Endodermal cell (in vitro differentiated cells): ENCODE data around the gene PPARG. TPM values are rescaled to one million over a fixed set of nuclear protein-coding genes. Genes with fewer than 3 reads are reported as not detected.

ENCODE experiments used
- DNase-seq: peaks from one replicate; pipeline ENCODE4 v3.0.0-alpha.2; 2017
- H3K27ac ChIP-seq: 2 replicates; pipeline ENCODE4 v1.5.1; 2013; ENCODE audit warnings: mild to moderate bottlenecking, low read depth, low read length, moderate library complexity
- H3K27me3 ChIP-seq: 2 replicates; pipeline ENCODE4 v1.6.1; 2013; ENCODE audit warnings: mild to moderate bottlenecking, low read length, moderate library complexity; ENCODE audit not compliant: insufficient read depth, control insufficient read depth, poor library complexity, severe bottlenecking
- H3K36me3 ChIP-seq: 2 replicates; pipeline ENCODE4 v1.7.0; 2013; ENCODE audit warnings: mild to moderate bottlenecking, low read length, moderate library complexity; ENCODE audit not compliant: control insufficient read depth, insufficient read depth
- H3K4me1 ChIP-seq: one replicate; pipeline ENCODE4 v1.7.0; 2013; ENCODE audit warnings: low read length; ENCODE audit not compliant: control insufficient read depth, insufficient read depth
- H3K4me3 ChIP-seq: 2 replicates; pipeline ENCODE4 v1.5.1; 2013; ENCODE audit warnings: mild to moderate bottlenecking, low read length, moderate library complexity
- H3K9ac ChIP-seq: 2 replicates; pipeline ENCODE4 v1.6.1; 2013; ENCODE audit warnings: mild to moderate bottlenecking, low read length, moderate library complexity; ENCODE audit not compliant: poor library complexity, severe bottlenecking; ENCODE audit errors: extremely low read depth
- H3K9me3 ChIP-seq: 2 replicates; pipeline ENCODE4 v1.6.1; 2013; ENCODE audit warnings: mild to moderate bottlenecking, low read length, moderate library complexity; ENCODE audit not compliant: control insufficient read depth
- H3K27ac Mint-ChIP-seq: 2 replicates; pipeline ENCODE4 v1.8.0; 2020; ENCODE audit warnings: mixed read lengths
- H3K27me3 Mint-ChIP-seq: 2 replicates; pipeline ENCODE4 v1.8.0; 2021; ENCODE audit warnings: mild to moderate bottlenecking, mixed read lengths; ENCODE audit not compliant: insufficient read depth
- H3K36me3 Mint-ChIP-seq: 2 replicates; pipeline ENCODE4 v1.8.0; 2020; ENCODE audit warnings: low read depth, mixed read lengths
- H3K4me1 Mint-ChIP-seq: 2 replicates; pipeline ENCODE4 v1.8.0; 2020; ENCODE audit warnings: mixed read lengths
- H3K4me3 Mint-ChIP-seq: 2 replicates; pipeline ENCODE4 v1.8.0; 2020; ENCODE audit warnings: mild to moderate bottlenecking, moderate library complexity, mixed read lengths
- H3K9me3 Mint-ChIP-seq: 2 replicates; pipeline ENCODE4 v1.8.0; 2020; ENCODE audit warnings: mild to moderate bottlenecking, mixed read lengths
- CTCF ChIP-seq: fragments of 200-600 bp; sonication (generic); conservative IDR thresholded peaks from 2 replicates; pipeline ENCODE4 v1.5.0; 2021; ENCODE audit warnings: antibody characterized with exemption, mild to moderate bottlenecking
- WGBS, 2 experiments: methylation state at CpG; one replicate each; pipeline versions ENCODE4 v1.1.5 to v1.1.7; 2013; ENCODE audit warnings: missing lambda C conversion rate in 2 of 2, mixed read lengths in 1 of 2; ENCODE audit not compliant: insufficient coverage in 1 of 2, insufficient read length in 1 of 2; 5-methylcytosine and 5-hydroxymethylcytosine counted together
- total RNA-seq, 2 donors: library from RNA; stranded (reverse); fragmentation: NEBNext Ultra II Directional in 1 of 2; extraction: Animal tissue kit (Norgen Biotek cat#: 25700) in 1 of 2; gene quantifications; 2 replicates in 1 of 2; 3 replicates in 1 of 2; pipeline ENCODE4 v1.2.1, GENCODE V29; 2021

PPARG gene
- total RNA-seq, 2 donors from 2014 or later: 3.8 to 4.5 TPM

GRCh38 chr3:12278566-12278965, 10.3 kb upstream of the PPARG start:
- no peak overlapping the region for H3K9ac ChIP-seq
- 94 to 100% methylated on average over 2 to 3 of the region's 3 CpGs for WGBS, 2 experiments

GRCh38 chr3:12279591-12280326, 9.1 kb upstream of the PPARG start:
- Histone ChIP-seq H3K4me3 (no peak overlapping the region), H3K9me3 (no peaks in the 10 kb centered on the region), H3K27ac (no peak overlapping the region), H3K4me1 (no peaks in the 10 kb centered on the region), H3K27me3 (peaks cover 8% of the 10 kb centered on the region), H3K9ac (no peak overlapping the region), H3K36me3 (no peaks in the 10 kb centered on the region)
- no peak overlapping the region for H3K4me3 Mint-ChIP-seq
- DNase-seq: no peak
- no peaks in the 10 kb centered on the region for H3K4me1 Mint-ChIP-seq
- WGBS, 2 experiments: 94 to 95% methylated on average over 4 to 10 of the region's 10 CpGs
- no peaks in the 10 kb centered on the region for H3K36me3 Mint-ChIP-seq
- H3K27me3 Mint-ChIP-seq: peaks cover 3% of the 10 kb centered on the region
- no peak overlapping the region for H3K27ac Mint-ChIP-seq
- TF ChIP-seq CTCF: no peak
- no peaks in the 10 kb centered on the region for H3K9me3 Mint-ChIP-seq

More at GRCh38 chr3:12278566-12278965, 10.3 kb upstream of the PPARG start:
- Histone ChIP-seq H3K9me3 (no peaks in the 10 kb centered on the region), H3K4me1 (no peaks in the 10 kb centered on the region), H3K36me3 (no peaks in the 10 kb centered on the region), H3K27ac (no peak overlapping the region), H3K4me3 (no peak overlapping the region), H3K27me3 (peaks cover 4% of the 10 kb centered on the region)
- Mint-ChIP-seq H3K36me3 (no peaks in the 10 kb centered on the region), H3K4me1 (no peaks in the 10 kb centered on the region), H3K4me3 (no peak overlapping the region), H3K27me3 (peaks cover 2% of the 10 kb centered on the region), H3K27ac (no peak overlapping the region), H3K9me3 (no peaks in the 10 kb centered on the region)
- TF ChIP-seq CTCF: no peak
- no peak for DNase-seq

- Mint-ChIP-seq H3K36me3 (no peaks in the 10 kb centered on the region), H3K9me3 (peaks cover 5% of the 10 kb centered on the region), H3K4me3 (no peak overlapping the region), H3K4me1 (no peaks in the 10 kb centered on the region), H3K27me3 (peaks cover 9% of the 10 kb centered on the region), H3K27ac (no peak overlapping the region)
- no peaks in the 10 kb centered on the region for H3K9me3 ChIP-seq
- peaks cover 14% of the 10 kb centered on the region for H3K27me3 ChIP-seq
- no peaks in the 10 kb centered on the region for H3K4me1 ChIP-seq
- H3K36me3 ChIP-seq: no peaks in the 10 kb centered on the region
- no peak overlapping the region for H3K9ac ChIP-seq
- no peak overlapping the region for H3K4me3 ChIP-seq
- no peak for TF ChIP-seq CTCF
- WGBS, 2 experiments: 86 to 90% methylated on average over 3 to 8 of the region's 9 CpGs
- H3K27ac ChIP-seq: no peak overlapping the region
- DNase-seq: no peak
Measured at GRCh38 chr3:12280357-12280806, 8.5 kb upstream of the PPARG start.
